Panc1 (cell line): ENCODE results near the gene NELFCD.

Experiments used
- CTCF ChIP-seq: fragments of 450-650 bp; IDR thresholded peaks from 2 replicates; pipeline ENCODE4 v1.5.1; 2017; ENCODE audit warnings: mild to moderate bottlenecking
- POLR2AphosphoS5 ChIP-seq: IDR thresholded peaks from 2 replicates; pipeline ENCODE4 v1.6.1; 2012; ENCODE audit warnings: mild to moderate bottlenecking, low read depth, low read length, moderate library complexity
- SIN3A ChIP-seq: IDR thresholded peaks from 2 replicates; pipeline ENCODE4 v1.6.1; 2012; ENCODE audit warnings: low read depth, mild to moderate bottlenecking, low read length, moderate library complexity, borderline replicate concordance; ENCODE audit not compliant: insufficient read depth
- TF ChIP-seq, protein P1 (sequence below), 2 experiments: IDR thresholded peaks; 2 replicates each; pipeline ENCODE4 v1.6.1; 2011 to 2012; ENCODE audit warnings: low read depth in 2 of 2, control low read depth in 1 of 2, low read length in 1 of 2, mild to moderate bottlenecking in 1 of 2, moderate library complexity in 1 of 2; ENCODE audit not compliant: insufficient read depth in 1 of 2

GRCh38 chr20:58998656-58999055 lies 17.6 kb downstream of the NELFCD start:
- TF ChIP-seq CTCF (no peak), POLR2AphosphoS5 (no peak), SIN3A (no peak)
- TF ChIP-seq, protein P1, sequence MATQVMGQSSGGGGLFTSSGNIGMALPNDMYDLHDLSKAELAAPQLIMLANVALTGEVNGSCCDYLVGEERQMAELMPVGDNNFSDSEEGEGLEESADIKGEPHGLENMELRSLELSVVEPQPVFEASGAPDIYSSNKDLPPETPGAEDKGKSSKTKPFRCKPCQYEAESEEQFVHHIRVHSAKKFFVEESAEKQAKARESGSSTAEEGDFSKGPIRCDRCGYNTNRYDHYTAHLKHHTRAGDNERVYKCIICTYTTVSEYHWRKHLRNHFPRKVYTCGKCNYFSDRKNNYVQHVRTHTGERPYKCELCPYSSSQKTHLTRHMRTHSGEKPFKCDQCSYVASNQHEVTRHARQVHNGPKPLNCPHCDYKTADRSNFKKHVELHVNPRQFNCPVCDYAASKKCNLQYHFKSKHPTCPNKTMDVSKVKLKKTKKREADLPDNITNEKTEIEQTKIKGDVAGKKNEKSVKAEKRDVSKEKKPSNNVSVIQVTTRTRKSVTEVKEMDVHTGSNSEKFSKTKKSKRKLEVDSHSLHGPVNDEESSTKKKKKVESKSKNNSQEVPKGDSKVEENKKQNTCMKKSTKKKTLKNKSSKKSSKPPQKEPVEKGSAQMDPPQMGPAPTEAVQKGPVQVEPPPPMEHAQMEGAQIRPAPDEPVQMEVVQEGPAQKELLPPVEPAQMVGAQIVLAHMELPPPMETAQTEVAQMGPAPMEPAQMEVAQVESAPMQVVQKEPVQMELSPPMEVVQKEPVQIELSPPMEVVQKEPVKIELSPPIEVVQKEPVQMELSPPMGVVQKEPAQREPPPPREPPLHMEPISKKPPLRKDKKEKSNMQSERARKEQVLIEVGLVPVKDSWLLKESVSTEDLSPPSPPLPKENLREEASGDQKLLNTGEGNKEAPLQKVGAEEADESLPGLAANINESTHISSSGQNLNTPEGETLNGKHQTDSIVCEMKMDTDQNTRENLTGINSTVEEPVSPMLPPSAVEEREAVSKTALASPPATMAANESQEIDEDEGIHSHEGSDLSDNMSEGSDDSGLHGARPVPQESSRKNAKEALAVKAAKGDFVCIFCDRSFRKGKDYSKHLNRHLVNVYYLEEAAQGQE (IDR thresholded peaks at IDR 0.05; ENCODE audit: insufficient read depth in 1 of 2, low read depth in 2 of 2, low read length in 1 of 2), result no peak
